ENCODE measurements around the gene NKX3-2. TPM values are rescaled to one million over a fixed set of nuclear protein-coding genes. Genes with fewer than 3 reads are reported as not detected.

The NKX3-2 gene
- total RNA-seq, 4 donors from 2014 or later: 0.78 TPM; not detected in 3

DNA sequence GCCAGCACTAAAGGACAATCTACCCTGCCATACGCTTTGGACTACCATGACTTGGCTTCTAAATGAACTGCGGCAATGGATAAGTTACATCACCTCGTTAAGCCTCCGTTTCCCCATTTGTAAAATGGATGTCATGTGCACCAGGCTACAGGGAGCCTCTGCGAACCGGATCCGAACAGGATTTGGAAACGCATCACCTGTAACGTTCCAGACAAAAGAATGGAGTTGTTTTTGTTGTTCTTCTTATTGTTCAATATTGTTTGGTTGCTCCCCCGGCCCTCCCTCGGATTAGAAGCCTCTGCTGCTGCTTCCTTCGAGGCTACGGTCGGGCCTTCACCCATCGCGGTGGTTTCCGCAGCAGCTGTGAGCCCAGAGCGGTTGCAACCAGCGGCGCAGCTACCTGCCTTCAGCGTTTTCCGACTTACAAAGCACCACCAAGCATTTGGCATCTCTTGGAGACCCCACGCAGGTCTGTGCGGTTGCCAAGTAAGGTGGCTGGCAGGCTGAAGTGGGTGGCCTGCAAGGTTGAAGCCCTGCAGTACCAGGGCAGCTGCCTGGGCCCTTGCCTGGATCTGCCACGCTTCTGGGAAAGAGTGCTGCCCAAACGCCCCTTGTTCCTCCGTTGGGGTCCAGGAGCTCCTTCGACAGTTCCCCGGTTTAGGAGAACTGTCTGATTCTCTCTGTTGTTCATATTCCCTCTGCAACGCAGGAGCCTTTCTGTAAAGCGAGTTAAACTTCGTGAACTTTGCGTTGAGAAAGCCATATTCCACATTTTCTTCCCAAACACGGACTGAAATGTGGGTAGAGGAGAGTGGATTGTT, 7.1 kb downstream of the NKX3-2 start:
- no peak overlapping the region for H3K4me3 ChIP-seq (ENCODE audit: low read depth, poor library complexity, severe bottlenecking)
- DNase-seq (ENCODE audit: low spot score in 2 of 2): no peak
- no peak for TF ChIP-seq CTCF (IDR thresholded peaks at IDR 0.05)
- no peak for TF ChIP-seq POLR2A (IDR thresholded peaks at IDR 0.05)
- WGBS, 2 donors: 21 to 24% methylated on average over 33 to 34 of the region's 34 CpGs
- intact Hi-C loops (cut with DNase I; ENCODE audit: low total_unique reads): no loop called here

GRCh38 chr4:13536607-13537006, 7.7 kb downstream of the NKX3-2 start:
- TF ChIP-seq CTCF (IDR thresholded peaks at IDR 0.05): no peak
- TF ChIP-seq POLR2A (IDR thresholded peaks at IDR 0.05): no peak
- intact Hi-C loops (cut with DNase I; ENCODE audit: low total_unique reads): no loop called here
- 29 to 31% methylated on average over 6 of the region's 6 CpGs for WGBS, 2 donors
- H3K4me3 ChIP-seq (ENCODE audit: low read depth, poor library complexity, severe bottlenecking): no peak overlapping the region
- DNase-seq (ENCODE audit: low spot score in 2 of 2): no peak

GRCh38 chr4:13535708-13536361, 8.5 kb downstream of the NKX3-2 start:
- TF ChIP-seq CTCF (IDR thresholded peaks at IDR 0.05) (no peak), POLR2A (IDR thresholded peaks at IDR 0.05) (no peak)
- H3K4me3 ChIP-seq (ENCODE audit: low read depth, poor library complexity, severe bottlenecking): no peak overlapping the region
- no peak for DNase-seq (ENCODE audit: low spot score in 2 of 2)
- intact Hi-C loops (cut with DNase I; ENCODE audit: low total_unique reads): no loop called here
- 3% methylated on average over 39 of the region's 39 CpGs for whole genome bisulfite sequencing, 2 donors

DNA sequence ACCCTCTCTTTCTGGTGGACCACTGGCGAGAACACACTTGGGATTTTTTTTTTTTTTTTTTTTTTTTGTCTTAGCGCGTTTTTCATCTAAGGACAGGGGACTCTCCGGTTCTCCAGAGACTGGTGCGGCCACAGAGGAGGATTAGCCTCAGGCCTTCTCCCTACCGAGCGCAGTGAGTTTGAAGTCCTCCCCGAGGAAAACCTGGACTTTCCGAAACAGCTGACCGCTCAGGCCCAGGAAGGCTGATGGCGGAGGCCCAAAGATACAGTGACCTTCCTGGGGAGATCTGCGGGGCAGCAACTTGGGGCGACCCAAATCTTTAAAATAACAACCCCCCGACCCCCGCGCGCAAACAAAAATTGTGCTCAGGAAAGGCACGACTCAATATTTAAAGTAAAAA, 9.2 kb downstream of the NKX3-2 start:
- H3K4me3 ChIP-seq (ENCODE audit: low read depth, poor library complexity, severe bottlenecking): no peak overlapping the region
- intact Hi-C loops (cut with DNase I; ENCODE audit: low total_unique reads): no loop called here
- TF ChIP-seq CTCF (IDR thresholded peaks at IDR 0.05): no peak
- TF ChIP-seq POLR2A (IDR thresholded peaks at IDR 0.05): no peak
- DNase-seq (ENCODE audit: low spot score in 2 of 2): no peak
- WGBS, 2 donors: 5 to 7% methylated on average over 18 of the region's 18 CpGs

DNA sequence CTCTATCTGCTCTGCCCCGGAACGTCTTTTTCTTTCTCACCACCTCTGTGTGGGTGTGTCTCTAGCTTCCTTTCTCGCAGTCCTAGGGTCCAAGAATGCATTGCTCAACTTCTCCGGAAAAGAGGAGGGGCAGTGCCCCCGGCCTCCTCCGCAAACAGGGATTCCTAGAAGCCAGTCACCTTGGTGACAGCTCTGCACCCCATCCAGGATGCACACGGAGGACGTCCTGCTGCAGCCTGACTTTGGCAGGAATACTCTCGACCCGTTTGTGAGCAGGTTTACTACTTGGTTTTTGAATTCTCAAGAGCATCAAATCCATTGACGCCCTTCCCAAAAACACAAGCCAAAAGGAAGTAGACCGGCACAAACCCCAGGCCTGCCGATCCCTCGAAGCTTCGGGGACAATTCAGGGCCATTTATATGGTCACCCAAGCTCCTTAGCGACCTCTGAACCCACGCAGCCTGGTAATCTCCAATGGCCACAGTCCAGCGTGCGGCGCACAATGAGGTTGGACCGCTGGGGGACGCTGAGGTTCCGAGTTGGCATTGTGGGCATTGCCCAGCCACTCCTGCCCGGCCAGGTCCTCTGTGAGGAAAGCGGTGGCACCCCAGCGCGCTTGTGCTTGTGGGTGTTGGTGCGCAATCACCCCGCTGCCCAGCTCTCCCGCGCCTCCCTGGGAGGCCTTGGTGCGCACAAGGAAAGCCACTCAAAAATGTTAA, 9.8 kb downstream of the NKX3-2 start:
- no peak for DNase-seq (ENCODE audit: low spot score in 2 of 2)
- TF ChIP-seq CTCF (IDR thresholded peaks at IDR 0.05) (no peak), POLR2A (IDR thresholded peaks at IDR 0.05) (no peak)
- intact Hi-C loops (cut with DNase I; ENCODE audit: low total_unique reads): no loop called here
- 5% methylated on average over 24 to 32 of the region's 32 CpGs for WGBS, 2 donors
- no peak overlapping the region for H3K4me3 ChIP-seq (ENCODE audit: low read depth, poor library complexity, severe bottlenecking)
